CD4-positive, CD25-positive, alpha-beta regulatory T cell (primary cell): ENCODE data around the gene POC1A. TPM values are rescaled to one million over a fixed set of nuclear protein-coding genes. Genes with fewer than 3 reads are reported as not detected.

ENCODE experiments used
- ATAC-seq, 2 donors: fragments of 150-1000 bp; cut with Tn5 transposase; one replicate each; pipeline ENCODE4 v1.10.0; 2021; ENCODE audit warnings: low read depth in 2 of 2, moderate number of reproducible peaks in 2 of 2, moderate library complexity in 1 of 2
- DNase-seq, 3 donors: peaks; one replicate each; pipeline versions ENCODE4 v3.0.0 to v3.0.0-alpha.2; 2012 to 2022; ENCODE audit warnings: mixed read lengths in 1 of 3
- H3K27ac ChIP-seq: one replicate; pipeline ENCODE4 v1.7.0; 2013; ENCODE audit warnings: mild to moderate bottlenecking, low read length; ENCODE audit not compliant: insufficient read depth, poor library complexity, severe bottlenecking
- H3K27me3 ChIP-seq: one replicate; pipeline ENCODE4 v1.7.0; 2013; ENCODE audit warnings: low read length; ENCODE audit not compliant: control insufficient read depth, insufficient read depth
- H3K36me3 ChIP-seq: one replicate; pipeline ENCODE4 v1.7.0; 2013; ENCODE audit warnings: mild to moderate bottlenecking, low read length, moderate library complexity; ENCODE audit not compliant: control insufficient read depth, insufficient read depth
- H3K4me1 ChIP-seq: 2 replicates; pipeline ENCODE4 v1.7.0; 2013; ENCODE audit warnings: mild to moderate bottlenecking, low read length; ENCODE audit not compliant: insufficient read depth, control insufficient read depth, poor library complexity, severe bottlenecking
- H3K4me3 ChIP-seq: one replicate; pipeline ENCODE4 v1.7.0; 2013; ENCODE audit warnings: low read depth, mild to moderate bottlenecking, low read length, moderate library complexity
- H3K9me3 ChIP-seq, 2 experiments: 1 replicate in 1 of 2; 2 replicates in 1 of 2; pipeline ENCODE4 v1.7.0; 2013; ENCODE audit warnings: low read length in 2 of 2, mild to moderate bottlenecking in 1 of 2, moderate library complexity in 1 of 2; ENCODE audit not compliant: control insufficient read depth in 2 of 2
- H3K27ac Mint-ChIP-seq, 3 donors: one replicate each; pipeline ENCODE4 v1.8.0; 2020 to 2022; ENCODE audit warnings: mild to moderate bottlenecking in 3 of 3, mixed read lengths in 3 of 3, moderate library complexity in 2 of 3
- H3K27me3 Mint-ChIP-seq: one replicate; pipeline ENCODE4 v1.8.0; 2022; ENCODE audit warnings: mild to moderate bottlenecking, mixed read lengths
- H3K36me3 Mint-ChIP-seq: one replicate; pipeline ENCODE4 v1.8.0; 2020; ENCODE audit warnings: mixed read lengths
- H3K4me1 Mint-ChIP-seq, 4 donors: one replicate each; pipeline ENCODE4 v1.8.0; 2020 to 2022; ENCODE audit warnings: mixed read lengths in 4 of 4, mild to moderate bottlenecking in 1 of 4
- H3K4me3 Mint-ChIP-seq, 4 donors: one replicate each; pipeline ENCODE4 v1.8.0; 2020 to 2022; ENCODE audit warnings: mild to moderate bottlenecking in 4 of 4, mixed read lengths in 4 of 4, moderate library complexity in 3 of 4
- H3K9me3 Mint-ChIP-seq, 7 donors: one replicate each; pipeline ENCODE4 v1.8.0; 2020 to 2022; ENCODE audit warnings: mixed read lengths in 7 of 7, mild to moderate bottlenecking in 3 of 7, moderate library complexity in 2 of 7
- polyA plus RNA-seq, 4 donors: library from polyadenylated mRNA; unstranded; fragments of 300-500 nt; fragmentation: Illumina TruSeq; gene quantifications; one replicate each; pipeline ENCODE4 v1.2.3, GENCODE V29; 2021
- total RNA-seq: library from RNA; stranded (reverse); gene quantifications from one replicate; pipeline ENCODE4 v1.2.3, GENCODE V29; 2022

POC1A gene
- total and polyA plus RNA-seq, 5 donors from 2014 or later = 1.3 to 3.2 (median 1.7) TPM

GRCh38 chr3:52073490-52073889, 80.7 kb downstream of the POC1A start:
- no peaks in the 10 kb centered on the region for H3K27me3 Mint-ChIP-seq
- H3K9me3 Mint-ChIP-seq = no peaks in the 10 kb centered on the region
- no peaks in the 10 kb centered on the region for H3K4me1 ChIP-seq
- H3K9me3 ChIP-seq = no peaks in the 10 kb centered on the region
- no peak overlapping the region for H3K27ac ChIP-seq
- ATAC-seq (no peak), DNase-seq (no peak)
- no peaks in the 10 kb centered on the region for H3K36me3 ChIP-seq
- no peak overlapping the region for H3K4me3 Mint-ChIP-seq
- H3K36me3 Mint-ChIP-seq = no peaks in the 10 kb centered on the region
- H3K4me3 ChIP-seq = no peak overlapping the region
- no peak overlapping the region for H3K27ac Mint-ChIP-seq
- no peaks in the 10 kb centered on the region for H3K4me1 Mint-ChIP-seq
- H3K27me3 ChIP-seq = no peaks in the 10 kb centered on the region

DNA sequence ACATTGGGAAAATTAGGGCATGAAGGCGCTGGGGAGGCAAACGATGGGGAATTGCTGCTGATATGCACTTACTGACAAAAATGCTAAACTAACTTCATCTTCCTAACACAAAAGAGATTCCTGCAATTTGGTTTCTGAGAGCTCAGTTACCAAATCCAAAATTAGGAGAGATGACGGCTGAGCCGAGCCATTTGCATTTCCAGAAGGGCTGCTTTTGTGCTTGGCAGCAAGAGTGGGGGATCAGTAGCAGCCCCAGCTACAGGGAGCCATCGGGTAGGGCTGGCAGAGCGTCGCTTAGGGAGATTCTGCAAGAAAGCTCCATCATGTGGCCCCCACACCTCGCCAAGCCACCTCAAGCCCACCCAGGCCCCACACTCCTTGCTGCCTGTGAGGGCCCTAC, 81.8 kb downstream of the POC1A start:
- Histone ChIP-seq H3K36me3 (no peaks in the 10 kb centered on the region), H3K9me3 (no peaks in the 10 kb centered on the region), H3K4me1 (no peaks in the 10 kb centered on the region), H3K4me3 (no peak overlapping the region), H3K27me3 (no peaks in the 10 kb centered on the region), H3K27ac (no peak overlapping the region)
- Mint-ChIP-seq H3K9me3 (no peaks in the 10 kb centered on the region), H3K27me3 (no peaks in the 10 kb centered on the region), H3K27ac (no peak overlapping the region), H3K4me1 (no peaks in the 10 kb centered on the region), H3K36me3 (no peaks in the 10 kb centered on the region), H3K4me3 (no peak overlapping the region)
- DNase-seq (no peak), ATAC-seq (no peak)

- DNase-seq = no peak
- Mint-ChIP-seq H3K36me3 (no peaks in the 10 kb centered on the region), H3K9me3 (no peaks in the 10 kb centered on the region), H3K4me3 (no peak overlapping the region), H3K27ac (no peak overlapping the region), H3K27me3 (no peaks in the 10 kb centered on the region), H3K4me1 (no peaks in the 10 kb centered on the region)
- Histone ChIP-seq H3K4me1 (no peaks in the 10 kb centered on the region), H3K27ac (no peak overlapping the region), H3K36me3 (no peaks in the 10 kb centered on the region), H3K9me3 (no peaks in the 10 kb centered on the region), H3K4me3 (no peak overlapping the region), H3K27me3 (no peaks in the 10 kb centered on the region)
- no peak for ATAC-seq
Measured at GRCh38 chr3:52072020-52072419, 82.2 kb downstream of the POC1A start.

- H3K4me1 Mint-ChIP-seq = no peaks in the 10 kb centered on the region
- no peak for ATAC-seq
- H3K27ac Mint-ChIP-seq = peak overlapping the region in 1 of 3 donors; percentile 44
Measured at GRCh38 chr3:52070724-52071621, 83.2 kb downstream of the POC1A start.

GRCh38 chr3:52069855-52070254, 84.4 kb downstream of the POC1A start:
- H3K36me3 Mint-ChIP-seq = no peaks in the 10 kb centered on the region
- no peaks in the 10 kb centered on the region for H3K9me3 Mint-ChIP-seq
- DNase-seq (no peak), ATAC-seq (no peak)
- Histone ChIP-seq H3K4me3 (no peak overlapping the region), H3K36me3 (no peaks in the 10 kb centered on the region), H3K4me1 (no peaks in the 10 kb centered on the region), H3K9me3 (no peaks in the 10 kb centered on the region), H3K27ac (no peak overlapping the region), H3K27me3 (no peaks in the 10 kb centered on the region)
- H3K27ac Mint-ChIP-seq = no peak overlapping the region
- no peaks in the 10 kb centered on the region for H3K4me1 Mint-ChIP-seq
- H3K27me3 Mint-ChIP-seq = no peaks in the 10 kb centered on the region
- H3K4me3 Mint-ChIP-seq = no peak overlapping the region

More at GRCh38 chr3:52070724-52071621, 83.2 kb downstream of the POC1A start:
- Mint-ChIP-seq H3K27me3 (no peaks in the 10 kb centered on the region), H3K4me3 (no peak overlapping the region), H3K9me3 (no peaks in the 10 kb centered on the region), H3K36me3 (no peaks in the 10 kb centered on the region)
- no peak for DNase-seq
- no peaks in the 10 kb centered on the region for H3K36me3 ChIP-seq
- H3K4me3 ChIP-seq = no peak overlapping the region
- no peaks in the 10 kb centered on the region for H3K27me3 ChIP-seq
- H3K4me1 ChIP-seq = no peaks in the 10 kb centered on the region
- no peak overlapping the region for H3K27ac ChIP-seq
- no peaks in the 10 kb centered on the region for H3K9me3 ChIP-seq

DNA sequence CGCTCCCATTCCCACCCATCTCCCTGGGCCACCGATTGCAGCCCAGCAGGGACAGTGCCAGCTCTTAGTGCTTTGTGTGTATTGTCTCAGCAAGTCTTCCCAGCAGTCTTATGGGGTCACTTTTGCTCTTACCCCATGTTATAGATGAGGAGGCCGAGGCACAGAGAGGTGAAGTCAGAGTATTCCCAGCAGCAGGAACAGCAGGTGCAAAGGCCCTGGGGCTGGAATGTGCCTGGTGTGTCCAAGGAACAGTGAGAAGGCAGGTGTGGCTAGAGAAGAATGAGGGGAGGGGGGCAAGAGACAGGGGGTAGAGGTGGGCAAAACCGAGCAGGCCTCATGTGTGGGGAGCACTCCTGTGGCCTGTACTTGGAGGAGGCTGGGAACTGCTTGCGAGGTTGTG, 85.1 kb downstream of the POC1A start:
- H3K27me3 ChIP-seq = no peaks in the 10 kb centered on the region
- peak overlapping the region in 2 of 3 donors; percentile 52 to 78 for H3K27ac Mint-ChIP-seq

GRCh38 chr3:52068730-52069129, 85.5 kb downstream of the POC1A start:
- H3K4me3 Mint-ChIP-seq = no peak overlapping the region
- DNase-seq (no peak), ATAC-seq (no peak)
- Histone ChIP-seq H3K27me3 (no peaks in the 10 kb centered on the region), H3K36me3 (no peaks in the 10 kb centered on the region), H3K27ac (no peak overlapping the region), H3K4me1 (no peaks in the 10 kb centered on the region), H3K9me3 (no peaks in the 10 kb centered on the region), H3K4me3 (no peak overlapping the region)
- H3K9me3 Mint-ChIP-seq = no peaks in the 10 kb centered on the region
- H3K36me3 Mint-ChIP-seq = no peaks in the 10 kb centered on the region
- peak overlapping the region in 2 of 3 donors; percentile 52 to 78 for H3K27ac Mint-ChIP-seq
- no peaks in the 10 kb centered on the region for H3K4me1 Mint-ChIP-seq
- H3K27me3 Mint-ChIP-seq = no peaks in the 10 kb centered on the region

More for the DNA sequence above, 85.1 kb downstream of the POC1A start:
- no peaks in the 10 kb centered on the region for H3K27me3 Mint-ChIP-seq
- no peaks in the 10 kb centered on the region for H3K36me3 Mint-ChIP-seq
- DNase-seq (no peak), ATAC-seq (no peak)
- no peaks in the 10 kb centered on the region for H3K4me1 Mint-ChIP-seq
- Histone ChIP-seq H3K27ac (no peak overlapping the region), H3K4me3 (no peak overlapping the region), H3K36me3 (no peaks in the 10 kb centered on the region), H3K9me3 (no peaks in the 10 kb centered on the region), H3K4me1 (no peaks in the 10 kb centered on the region)
- H3K4me3 Mint-ChIP-seq = no peak overlapping the region
- no peaks in the 10 kb centered on the region for H3K9me3 Mint-ChIP-seq

GRCh38 chr3:52068055-52068571, 86.1 kb downstream of the POC1A start:
- ATAC-seq (no peak), DNase-seq (no peak)
- Mint-ChIP-seq H3K9me3 (no peaks in the 10 kb centered on the region), H3K27me3 (no peaks in the 10 kb centered on the region), H3K36me3 (no peaks in the 10 kb centered on the region), H3K4me3 (no peak overlapping the region), H3K4me1 (no peaks in the 10 kb centered on the region), H3K27ac (no peak overlapping the region)
- Histone ChIP-seq H3K36me3 (no peaks in the 10 kb centered on the region), H3K4me3 (no peak overlapping the region), H3K27ac (no peak overlapping the region), H3K9me3 (no peaks in the 10 kb centered on the region), H3K4me1 (no peaks in the 10 kb centered on the region), H3K27me3 (no peaks in the 10 kb centered on the region)
